HepG2 (cell line): ENCODE data around the gene CLDN4. TPM values are rescaled to one million over a fixed set of nuclear protein-coding genes. Genes with fewer than 3 reads are reported as not detected.

ENCODE experiments used
- ELF4 ChIP-seq: sonication (generic); formaldehyde crosslinking; IDR thresholded peaks from 2 replicates; pipeline ENCODE4 v1.5.0; 2020; ENCODE audit warnings: missing genetic modification reagents, mild to moderate bottlenecking, moderate library complexity, borderline replicate concordance
- GPBP1L1 ChIP-seq: sonication (generic); formaldehyde crosslinking; IDR thresholded peaks from 2 replicates; pipeline ENCODE4 v1.5.0; 2020; ENCODE audit warnings: mild to moderate bottlenecking, missing genetic modification reagents
- HCFC1 ChIP-seq: fragments of 150-350 bp; IDR thresholded peaks from 2 replicates; pipeline ENCODE4 v1.6.1; 2014; ENCODE audit warnings: low read depth, low read length
- HNF1B ChIP-seq: sonication (generic); formaldehyde crosslinking; IDR thresholded peaks from 2 replicates; pipeline ENCODE4 v1.5.1; 2020; ENCODE audit warnings: mild to moderate bottlenecking, moderate library complexity, missing genetic modification reagents
- NFIC ChIP-seq: IDR thresholded peaks from 2 replicates; pipeline ENCODE4 v1.6.1; 2012; ENCODE audit warnings: mild to moderate bottlenecking, low read length, inconsistent platforms
- RAD51 ChIP-seq: fragments of 450-650 bp; IDR thresholded peaks from 2 replicates; pipeline ENCODE4 v1.6.1; 2016; ENCODE audit warnings: borderline replicate concordance
- REL ChIP-seq: sonication (generic); formaldehyde crosslinking; conservative IDR thresholded peaks from 2 replicates; pipeline ENCODE4 v1.8.0; 2022; ENCODE audit warnings: mild to moderate bottlenecking, missing genetic modification reagents, moderate library complexity
- RERE ChIP-seq: IDR thresholded peaks from 2 replicates; pipeline ENCODE4 v1.6.1; 2016; ENCODE audit warnings: low read depth, missing genetic modification reagents, missing compliant biosample characterization
- SMAD9 ChIP-seq: sonication (generic); formaldehyde crosslinking; IDR thresholded peaks from 2 replicates; pipeline ENCODE4 v1.5.1; 2020; ENCODE audit warnings: mild to moderate bottlenecking, missing genetic modification reagents
- U2AF1 ChIP-seq: fragments of 200-400 bp; formaldehyde crosslinking; optimal IDR thresholded peaks from 2 replicates; pipeline ENCODE3; 2017; ENCODE audit warnings: mild to moderate bottlenecking, low read depth, low read length
- ZBTB43 ChIP-seq: sonication (generic); formaldehyde crosslinking; conservative IDR thresholded peaks from 2 replicates; pipeline ENCODE4 v1.4.0; 2020; ENCODE audit warnings: missing genetic modification reagents
- ZBTB46 ChIP-seq: sonication (generic); formaldehyde crosslinking; IDR thresholded peaks from 2 replicates; pipeline ENCODE4 v1.4.0; 2020; ENCODE audit warnings: mild to moderate bottlenecking, missing genetic modification reagents, borderline replicate concordance
- ZNF18 ChIP-seq: sonication (generic); formaldehyde crosslinking; IDR thresholded peaks from 2 replicates; pipeline ENCODE4 v1.8.0; 2022; ENCODE audit warnings: mild to moderate bottlenecking, missing genetic modification reagents; ENCODE audit not compliant: insufficient replicate concordance
- ZNF251 ChIP-seq: sonication (generic); formaldehyde crosslinking; IDR thresholded peaks from 2 replicates; pipeline ENCODE4 v1.9.0; 2021; ENCODE audit warnings: mild to moderate bottlenecking, missing genetic modification reagents
- polyA plus RNA-seq, 8 experiments: library from polyadenylated mRNA; depleted of rRNA in 3 of 8; stranded (reverse) in 7 of 8; unstranded in 1 of 8; fragments of >200 nt; fragmentation: Illumina TruSeq in 4 of 8; extraction: Trizol in 4 of 8; gene quantifications; 2 replicates each; pipeline versions ENCODE4 v1.2.1 to v1.2.3, GENCODE V29; 2011 to 2016; ENCODE audit warnings: low read depth in 4 of 8, missing spikeins in 1 of 8, mixed read lengths in 1 of 8; ENCODE audit not compliant: insufficient read depth in 1 of 8
- total RNA-seq, 5 experiments: library from RNA; depleted of rRNA; stranded (reverse); fragments of >200 nt; fragmentation: Illumina TruSeq; extraction: Trizol; gene quantifications; 2 replicates each; pipeline ENCODE4 v1.2.3, GENCODE V29; 2016; ENCODE audit warnings: low read depth in 1 of 5

The CLDN4 gene
- total and polyA plus RNA-seq, 2 of the 13 experiments (the other 11 are each of a cell fraction or from before 2014, with no cell fraction given), result 28.2 to 35.7 TPM

GRCh38 chr7:73830681-73831583 is at the start of gene CLDN4 (continued):
- no peak for TF ChIP-seq GPBP1L1
- TF ChIP-seq HCFC1, result no peak
- TF ChIP-seq ELF4 (CRISPR knock-in tag), result no peak
- no peak for TF ChIP-seq U2AF1
- no peak for TF ChIP-seq ZNF251 (CRISPR knock-in tag)
- TF ChIP-seq ZBTB46 (CRISPR knock-in tag), result no peak
- TF ChIP-seq ZNF18, result no peak
- TF ChIP-seq NFIC, result no peak
- TF ChIP-seq SMAD9 (CRISPR knock-in tag), result peak; percentile 71; the same call in 1 of the 2 replicates
- TF ChIP-seq REL (CRISPR knock-in tag), result no peak
- no peak for TF ChIP-seq RAD51
- no peak; the same call in 1 of the 2 replicates for TF ChIP-seq ZBTB43 (CRISPR knock-in tag)
- TF ChIP-seq RERE (CRISPR knock-in tag), result no peak
- no peak for TF ChIP-seq HNF1B (CRISPR knock-in tag)
